Upper lobe of right lung (tissue), 1 donor: ENCODE measurements around the gene CCDC183. TPM values are rescaled to one million over a fixed set of nuclear protein-coding genes. Genes with fewer than 3 reads are reported as not detected.

ENCODE experiments used
- ATAC-seq: fragments of 200-7000 bp; cut with Tn5 transposase; one replicate; pipeline ENCODE4 v1.9.1; 2020; ENCODE audit warnings: mild to moderate bottlenecking, moderate library complexity
- DNase-seq: peaks from one replicate; pipeline ENCODE4 v3.0.0-alpha.2; 2020
- H3K27ac ChIP-seq: fragments of 200-600 bp; one replicate; pipeline ENCODE4 v1.8.0; 2022
- H3K27me3 ChIP-seq: fragments of 200-600 bp; one replicate; pipeline ENCODE4 v1.8.0; 2022; ENCODE audit warnings: mild to moderate bottlenecking
- H3K36me3 ChIP-seq: fragments of 200-600 bp; one replicate; pipeline ENCODE4 v1.8.0; 2022
- H3K4me1 ChIP-seq: fragments of 200-600 bp; one replicate; pipeline ENCODE4 v1.8.0; 2022
- H3K4me3 ChIP-seq: fragments of 200-600 bp; one replicate; pipeline ENCODE4 v1.8.0; 2022; ENCODE audit warnings: mild to moderate bottlenecking
- H3K9me3 ChIP-seq: fragments of 200-600 bp; one replicate; pipeline ENCODE4 v1.8.0; 2022
- intact Hi-C: fragments of 100-400 bp; cut with DNase I; formaldehyde crosslinking; loops from one replicate; pipeline ENCODE4 v1.11.0; 2022
- total RNA-seq: library from RNA; stranded (reverse); fragmentation: NEBNext Ultra II Directional; extraction: Animal tissue kit (Norgen Biotek cat#: 25700); gene quantifications from one replicate; pipeline ENCODE4 v1.2.1, GENCODE V29; 2021
- TF ChIP-seq, protein P1 (sequence below): fragments of 200-600 bp; IDR thresholded peaks from one replicate; pipeline ENCODE4 v1.8.0; 2022; ENCODE audit warnings: antibody characterized with exemption
- donor health status: DM: no; HTN: yes; CAD: no; lungs with severe emphysema.

CCDC183 gene
- total RNA-seq, 1 donor from 2014 or later, result 4.0 TPM

- intact Hi-C loops, result no loop called here
- ATAC-seq, result no peak
- no peaks in the 10 kb centered on the region for H3K9me3 ChIP-seq
- H3K36me3 ChIP-seq, result no peaks in the 10 kb centered on the region
- peaks cover 19% of the 10 kb centered on the region for H3K27me3 ChIP-seq
- peak overlapping the region; percentile 89 for H3K4me3 ChIP-seq
- no peak for DNase-seq
- peak overlapping the region; percentile 87 for H3K27ac ChIP-seq
- peaks cover 17% of the 10 kb centered on the region for H3K4me1 ChIP-seq
- TF ChIP-seq, protein P1, sequence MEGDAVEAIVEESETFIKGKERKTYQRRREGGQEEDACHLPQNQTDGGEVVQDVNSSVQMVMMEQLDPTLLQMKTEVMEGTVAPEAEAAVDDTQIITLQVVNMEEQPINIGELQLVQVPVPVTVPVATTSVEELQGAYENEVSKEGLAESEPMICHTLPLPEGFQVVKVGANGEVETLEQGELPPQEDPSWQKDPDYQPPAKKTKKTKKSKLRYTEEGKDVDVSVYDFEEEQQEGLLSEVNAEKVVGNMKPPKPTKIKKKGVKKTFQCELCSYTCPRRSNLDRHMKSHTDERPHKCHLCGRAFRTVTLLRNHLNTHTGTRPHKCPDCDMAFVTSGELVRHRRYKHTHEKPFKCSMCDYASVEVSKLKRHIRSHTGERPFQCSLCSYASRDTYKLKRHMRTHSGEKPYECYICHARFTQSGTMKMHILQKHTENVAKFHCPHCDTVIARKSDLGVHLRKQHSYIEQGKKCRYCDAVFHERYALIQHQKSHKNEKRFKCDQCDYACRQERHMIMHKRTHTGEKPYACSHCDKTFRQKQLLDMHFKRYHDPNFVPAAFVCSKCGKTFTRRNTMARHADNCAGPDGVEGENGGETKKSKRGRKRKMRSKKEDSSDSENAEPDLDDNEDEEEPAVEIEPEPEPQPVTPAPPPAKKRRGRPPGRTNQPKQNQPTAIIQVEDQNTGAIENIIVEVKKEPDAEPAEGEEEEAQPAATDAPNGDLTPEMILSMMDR, result no peak
These were observed 54.1 kb downstream of the CCDC183 start for GRCh38 chr9:136849960-136850865.

GRCh38 chr9:136850866-136851775 is 55.0 kb downstream of the CCDC183 start:
- no peak overlapping the region for H3K4me3 ChIP-seq
- ATAC-seq (no peak), DNase-seq (no peak)
- peaks cover 17% of the 10 kb centered on the region for H3K4me1 ChIP-seq
- intact Hi-C loops, result no loop called here
- H3K27me3 ChIP-seq, result peaks cover 11% of the 10 kb centered on the region
- no peaks in the 10 kb centered on the region for H3K36me3 ChIP-seq
- TF ChIP-seq, protein P1, result no peak
- H3K9me3 ChIP-seq, result no peaks in the 10 kb centered on the region
- H3K27ac ChIP-seq, result no peak overlapping the region

GRCh38 chr9:136851941-136852663 is 56.0 kb downstream of the CCDC183 start, which contains the start of gene MAMDC4:
Gene MAMDC4, plus strand, starts transcription at chr9:136852346. Its CDS starts 71 bp downstream, at chr9:136852417.
- TF ChIP-seq, protein P1, result no peak
- no peak within 1 kb of the TSS for H3K27ac ChIP-seq
- ATAC-seq (no peak), DNase-seq (no peak)
- peaks cover 12% of the 10 kb centered on the region for H3K4me1 ChIP-seq
- H3K27me3 ChIP-seq, result peaks cover 2% of the 10 kb centered on the region
- no peaks in the 10 kb centered on the region for H3K36me3 ChIP-seq
- no peak within 1 kb of the TSS for H3K4me3 ChIP-seq
- no peaks in the 10 kb centered on the region for H3K9me3 ChIP-seq
- intact Hi-C loops, result no loop called here

- Histone ChIP-seq H3K36me3 (no peaks in the 10 kb centered on the region), H3K9me3 (no peaks in the 10 kb centered on the region), H3K4me3 (no peak overlapping the region), H3K27me3 (no peaks in the 10 kb centered on the region), H3K4me1 (peaks cover 12% of the 10 kb centered on the region), H3K27ac (no peak overlapping the region)
- no peak for ATAC-seq
- no peak for DNase-seq
- intact Hi-C loops, result no loop called here
- TF ChIP-seq, protein P1, result no peak
These were observed 56.8 kb downstream of the CCDC183 start for GRCh38 chr9:136852664-136853595.
